ENCODE results near the gene PPP2R2D. TPM values are rescaled to one million over a fixed set of nuclear protein-coding genes. Genes with fewer than 3 reads are reported as not detected.

Gene PPP2R2D
- total RNA-seq, 4 donors from 2014 or later, result 27.2 to 57.0 (median 44.1) TPM

DNA sequence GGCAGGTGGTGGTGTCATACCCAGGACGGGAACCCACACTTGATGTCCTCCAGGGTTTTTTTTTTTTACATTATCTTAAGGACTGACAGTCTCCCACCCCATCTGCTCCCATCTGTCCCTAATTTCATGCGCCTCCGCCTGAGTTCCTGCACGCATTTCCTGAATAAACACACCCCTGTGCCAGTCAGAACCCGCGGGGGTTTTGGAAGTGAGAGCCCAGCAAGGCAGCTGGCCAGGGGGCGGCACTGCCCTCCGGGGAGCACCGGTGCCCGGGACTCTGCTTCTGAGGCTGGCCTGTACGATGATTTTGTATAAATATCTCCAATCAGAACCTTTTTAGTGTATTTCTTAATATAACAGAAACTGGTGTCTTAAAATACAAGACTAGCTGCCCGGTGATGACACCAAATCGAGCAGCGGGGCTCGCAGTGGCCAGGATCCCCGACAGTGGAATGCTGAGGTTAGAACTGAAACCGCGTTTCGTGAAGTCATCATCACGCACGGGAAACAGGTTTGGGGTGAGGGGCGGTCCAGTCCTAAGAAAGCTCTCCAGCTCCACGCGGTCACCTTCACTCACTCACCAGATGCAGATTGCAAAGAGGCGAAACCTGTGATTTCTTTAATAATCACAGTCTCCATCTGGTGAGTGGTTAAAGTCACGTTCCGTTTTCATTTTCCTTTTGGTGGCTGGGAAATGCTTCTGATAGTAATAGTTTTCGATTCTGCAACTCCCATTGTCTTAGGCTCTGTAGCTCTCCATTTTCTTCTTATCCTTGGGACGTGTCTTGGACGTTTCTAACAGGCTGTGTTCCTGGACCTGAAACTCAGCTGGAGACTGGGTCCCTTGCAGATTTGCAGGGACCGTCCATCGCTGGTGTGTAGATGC is 61.2 kb downstream of the PPP2R2D start:
- H3K27me3 ChIP-seq, result no peaks in the 10 kb centered on the region
- ATAC-seq, result no peak
- H3K27ac ChIP-seq, result no peak overlapping the region
- WGBS, 2 donors (ENCODE audit: low coverage in 1 of 2), result 82 to 89% methylated on average over 10 to 20 of the region's 32 CpGs
- H3K36me3 ChIP-seq, result peaks cover 0 to 65% of the 10 kb centered on the region in 2 donors
- H3K9me3 ChIP-seq, result no peaks in the 10 kb centered on the region
- no peaks in the 10 kb centered on the region for H3K4me1 ChIP-seq
- TF ChIP-seq POLR2A (IDR thresholded peaks at IDR 0.05), result no peak
- TF ChIP-seq EP300 (IDR thresholded peaks at IDR 0.05), result no peak
- TF ChIP-seq, protein P1, sequence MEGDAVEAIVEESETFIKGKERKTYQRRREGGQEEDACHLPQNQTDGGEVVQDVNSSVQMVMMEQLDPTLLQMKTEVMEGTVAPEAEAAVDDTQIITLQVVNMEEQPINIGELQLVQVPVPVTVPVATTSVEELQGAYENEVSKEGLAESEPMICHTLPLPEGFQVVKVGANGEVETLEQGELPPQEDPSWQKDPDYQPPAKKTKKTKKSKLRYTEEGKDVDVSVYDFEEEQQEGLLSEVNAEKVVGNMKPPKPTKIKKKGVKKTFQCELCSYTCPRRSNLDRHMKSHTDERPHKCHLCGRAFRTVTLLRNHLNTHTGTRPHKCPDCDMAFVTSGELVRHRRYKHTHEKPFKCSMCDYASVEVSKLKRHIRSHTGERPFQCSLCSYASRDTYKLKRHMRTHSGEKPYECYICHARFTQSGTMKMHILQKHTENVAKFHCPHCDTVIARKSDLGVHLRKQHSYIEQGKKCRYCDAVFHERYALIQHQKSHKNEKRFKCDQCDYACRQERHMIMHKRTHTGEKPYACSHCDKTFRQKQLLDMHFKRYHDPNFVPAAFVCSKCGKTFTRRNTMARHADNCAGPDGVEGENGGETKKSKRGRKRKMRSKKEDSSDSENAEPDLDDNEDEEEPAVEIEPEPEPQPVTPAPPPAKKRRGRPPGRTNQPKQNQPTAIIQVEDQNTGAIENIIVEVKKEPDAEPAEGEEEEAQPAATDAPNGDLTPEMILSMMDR (IDR thresholded peaks at IDR 0.05), result no peak
- no peak for TF ChIP-seq POLR2AphosphoS5 (IDR thresholded peaks at IDR 0.05)
- no peak overlapping the region for H3K4me3 ChIP-seq

DNA sequence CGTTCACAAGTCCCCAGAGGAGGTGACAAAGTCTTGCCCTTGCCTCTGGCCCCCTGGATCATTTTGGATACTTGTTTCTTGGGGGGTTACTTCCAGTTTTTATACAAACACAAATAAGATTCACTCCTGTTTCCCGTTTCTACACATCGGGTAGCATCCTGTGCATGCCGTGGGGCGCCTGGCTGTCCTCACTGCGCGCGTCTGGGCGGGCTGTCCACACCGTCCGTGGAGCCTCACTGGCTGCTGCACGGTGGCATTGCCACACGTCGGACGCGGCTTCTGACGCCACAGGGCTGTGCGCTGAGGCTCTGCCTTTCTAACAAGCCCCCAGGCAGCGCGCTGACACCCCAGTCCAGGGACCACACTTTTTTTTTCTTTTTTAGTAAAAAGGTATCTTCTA is 62.5 kb downstream of the PPP2R2D start:
- no peaks in the 10 kb centered on the region for H3K4me1 ChIP-seq
- WGBS, 2 donors (ENCODE audit: low coverage in 1 of 2), result 91% methylated on average over 9 of the region's 20 CpGs; no CpG with 5 or more reads in 1 of the 2 donors
- H3K27ac ChIP-seq, result no peak overlapping the region
- H3K27me3 ChIP-seq, result no peaks in the 10 kb centered on the region
- no peak for ATAC-seq
- no peaks in the 10 kb centered on the region for H3K9me3 ChIP-seq
- peaks cover 0 to 60% of the 10 kb centered on the region in 2 donors for H3K36me3 ChIP-seq
- TF ChIP-seq EP300 (IDR thresholded peaks at IDR 0.05) (no peak), POLR2A (IDR thresholded peaks at IDR 0.05) (no peak), POLR2AphosphoS5 (IDR thresholded peaks at IDR 0.05) (no peak)
- TF ChIP-seq, protein P1 (IDR thresholded peaks at IDR 0.05), result no peak
- H3K4me3 ChIP-seq, result no peak overlapping the region

DNA sequence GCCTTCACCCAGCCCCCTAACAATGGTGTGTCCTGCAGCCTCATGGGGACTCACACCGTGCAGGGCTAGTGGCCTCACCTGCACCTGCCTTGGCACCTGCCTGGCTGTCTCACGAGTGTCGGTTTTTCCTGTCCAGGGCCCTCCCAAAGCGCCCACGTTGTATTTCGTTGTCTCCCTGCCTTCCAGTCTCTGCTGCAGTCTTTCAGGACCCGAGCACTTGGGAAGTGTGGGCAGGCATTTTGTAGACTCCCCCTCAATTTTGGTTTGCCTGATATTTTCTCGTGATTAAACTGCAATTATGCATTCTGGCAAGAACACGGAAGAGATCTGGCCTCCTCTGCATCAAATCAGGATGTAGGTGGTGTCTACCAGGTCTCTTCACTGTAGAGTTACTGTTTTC is 63.0 kb downstream of the PPP2R2D start:
- peaks cover 0 to 60% of the 10 kb centered on the region in 2 donors for H3K36me3 ChIP-seq
- no peak for TF ChIP-seq POLR2AphosphoS5 (IDR thresholded peaks at IDR 0.05)
- no peak for TF ChIP-seq EP300 (IDR thresholded peaks at IDR 0.05)
- TF ChIP-seq, protein P1 (IDR thresholded peaks at IDR 0.05), result no peak
- TF ChIP-seq POLR2A (IDR thresholded peaks at IDR 0.05), result no peak

DNA sequence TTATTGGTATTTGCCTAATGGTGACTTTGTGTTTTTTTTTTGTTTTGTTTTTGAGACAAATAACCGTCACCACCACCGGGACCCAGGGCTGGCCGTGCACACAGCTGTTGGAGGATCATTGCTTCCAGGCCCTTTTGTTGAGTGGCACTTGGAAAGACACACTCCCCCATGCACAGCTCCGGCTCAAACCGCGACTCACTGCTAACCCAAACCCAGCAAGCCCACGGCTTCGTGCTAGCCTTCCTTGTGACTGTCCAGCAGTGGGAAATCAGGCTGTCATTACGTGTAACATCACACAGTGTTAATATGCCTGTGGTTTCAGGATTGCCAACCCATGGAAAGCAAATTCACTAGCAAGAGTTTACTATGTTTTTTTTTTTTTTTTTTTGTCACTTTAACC is 63.5 kb downstream of the PPP2R2D start:
- Histone ChIP-seq H3K27me3 (no peaks in the 10 kb centered on the region), H3K4me3 (no peak overlapping the region), H3K9me3 (no peaks in the 10 kb centered on the region), H3K27ac (no peak overlapping the region), H3K4me1 (no peaks in the 10 kb centered on the region), H3K36me3 (peaks cover 0 to 60% of the 10 kb centered on the region in 2 donors)
- no peak for ATAC-seq
- WGBS, 2 donors (ENCODE audit: low coverage in 1 of 2), result 88 to 100% methylated on average over 1 to 8 of the region's 9 CpGs
- no peak for TF ChIP-seq POLR2AphosphoS5 (IDR thresholded peaks at IDR 0.05)
- no peak for TF ChIP-seq EP300 (IDR thresholded peaks at IDR 0.05)
- no peak for TF ChIP-seq POLR2A (IDR thresholded peaks at IDR 0.05)
- TF ChIP-seq, protein P1 (IDR thresholded peaks at IDR 0.05), result no peak

More for the DNA sequence above, 63.0 kb downstream of the PPP2R2D start:
- no peaks in the 10 kb centered on the region for H3K27me3 ChIP-seq
- no peaks in the 10 kb centered on the region for H3K4me1 ChIP-seq
- H3K9me3 ChIP-seq, result no peaks in the 10 kb centered on the region
- no peak for ATAC-seq
- no peak overlapping the region for H3K4me3 ChIP-seq
- 77% methylated on average over 9 of the region's 9 CpGs; no CpG with 5 or more reads in 1 of the 2 donors for WGBS, 2 donors (ENCODE audit: low coverage in 1 of 2)
- no peak overlapping the region for H3K27ac ChIP-seq

DNA sequence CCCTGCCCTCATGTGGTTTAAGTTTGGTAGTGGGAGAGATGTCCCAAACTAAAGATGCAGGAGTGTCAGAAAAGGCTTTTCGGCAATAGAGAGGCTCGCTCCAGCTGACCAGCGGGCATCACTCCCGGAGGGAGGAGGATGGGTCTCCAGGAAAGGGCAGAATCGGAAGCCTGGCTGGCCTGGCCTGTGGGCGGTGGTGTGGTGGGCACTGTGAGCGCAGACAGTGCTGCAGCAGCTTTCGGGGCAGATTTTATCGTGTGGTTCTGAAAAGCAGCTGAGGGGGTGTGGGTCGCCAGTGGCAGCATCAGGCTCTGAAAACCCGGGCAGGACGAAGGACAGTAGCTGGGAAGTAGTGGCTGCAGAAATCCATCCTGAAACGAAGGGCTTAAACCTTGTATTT is 68.1 kb downstream of the PPP2R2D start:
- ATAC-seq, result no peak
- H3K4me3 ChIP-seq, result no peak overlapping the region
- peaks cover 0 to 16% (median 2%) of the 10 kb centered on the region in 3 donors for H3K4me1 ChIP-seq
- no peak overlapping the region for H3K27ac ChIP-seq
- no peaks in the 10 kb centered on the region for H3K9me3 ChIP-seq
- peaks cover 0 to 87% of the 10 kb centered on the region in 2 donors for H3K36me3 ChIP-seq
- H3K27me3 ChIP-seq, result no peaks in the 10 kb centered on the region
- TF ChIP-seq, protein P1 (IDR thresholded peaks at IDR 0.05), result no peak
- TF ChIP-seq POLR2A (IDR thresholded peaks at IDR 0.05), result no peak
- TF ChIP-seq POLR2AphosphoS5 (IDR thresholded peaks at IDR 0.05), result no peak
- TF ChIP-seq EP300 (IDR thresholded peaks at IDR 0.05), result no peak
- WGBS, 2 donors (ENCODE audit: low coverage in 1 of 2), result 88 to 89% methylated on average over 5 of the region's 13 CpGs
